UCSD-AML1 (cell line): ENCODE measurements around the gene GRID1.

Experiments used
- DNase-seq: peaks from one replicate; lab custom pipeline; 2025; ENCODE audit not compliant: unreplicated experiment; lab: John Stamatoyannopoulos, UW

Gene GRID1

GRCh38 chr10:86371116-86371515 is 4.5 kb upstream of the GRID1 start:
- DNase-seq = no peak

- no peak for DNase-seq
Observed at GRCh38 chr10:86370006-86370585, 3.5 kb upstream of the GRID1 start.

- no peak for DNase-seq
Observed at GRCh38 chr10:86368987-86369386, 2.4 kb upstream of the GRID1 start.

- DNase-seq = no peak
Observed at GRCh38 chr10:86368046-86368445, 1.5 kb upstream of the GRID1 start.

- no peak for DNase-seq
Observed at GRCh38 chr10:86367152-86367951, 757 bp upstream of the GRID1 start.

GRCh38 chr10:86366902-86367151 is 232 bp upstream of the GRID1 start:
- no peak for DNase-seq

- no peak for DNase-seq
Observed at GRCh38 chr10:86365346-86366032, 1.1 kb downstream of the GRID1 start.

- no peak for DNase-seq
Observed at GRCh38 chr10:86364491-86365345, 1.9 kb downstream of the GRID1 start.

GRCh38 chr10:86363833-86364490 is 2.6 kb downstream of the GRID1 start:
- DNase-seq = no peak

GRCh38 chr10:86363184-86363832 is 3.3 kb downstream of the GRID1 start:
- DNase-seq = no peak

GRCh38 chr10:86362586-86363183 is 3.9 kb downstream of the GRID1 start:
- no peak for DNase-seq

- DNase-seq = no peak
Observed at GRCh38 chr10:86362129-86362527, 4.5 kb downstream of the GRID1 start.

- no peak for DNase-seq
Observed at GRCh38 chr10:86361156-86362128, 5.2 kb downstream of the GRID1 start.

- DNase-seq = no peak
Observed at GRCh38 chr10:86360657-86361056, 5.9 kb downstream of the GRID1 start.

- DNase-seq = no peak
Observed at GRCh38 chr10:86359954-86360353, 6.6 kb downstream of the GRID1 start.

GRCh38 chr10:86359111-86359510 is 7.5 kb downstream of the GRID1 start:
- DNase-seq = no peak

- no peak for DNase-seq
Observed at GRCh38 chr10:86357676-86358075, 8.9 kb downstream of the GRID1 start.

- no peak for DNase-seq
Observed at GRCh38 chr10:86357041-86357440, 9.6 kb downstream of the GRID1 start.

GRCh38 chr10:86356296-86356695 is 10.3 kb downstream of the GRID1 start:
- no peak for DNase-seq
